Fibroblast of the aortic adventitia (primary cell): Measurements from ENCODE around the gene KNSTRN. TPM values are rescaled to one million over a fixed set of nuclear protein-coding genes. Genes with fewer than 3 reads are reported as not detected.

Experiments used
- DNase-seq: peaks from one replicate; pipeline ENCODE4 v3.0.0-alpha.2; 2010; ENCODE audit warnings: low read depth
- H3K4me3 ChIP-seq: 2 replicates; pipeline ENCODE4 v1.5.1; 2011; ENCODE audit warnings: low read depth, mild to moderate bottlenecking, control low read depth, low read length, moderate library complexity
- CTCF ChIP-seq: IDR thresholded peaks from 2 replicates; pipeline ENCODE4 v1.5.1; 2011; ENCODE audit warnings: mild to moderate bottlenecking, low read length, control low read depth, inconsistent platforms; ENCODE audit not compliant: insufficient read depth
- total RNA-seq: library from RNA; depleted of rRNA; stranded (reverse); fragments of >200 nt; gene quantifications from 2 replicates; pipeline ENCODE4 v1.2.3, GENCODE V29; 2012; ENCODE audit warnings: low replicate concordance

Gene KNSTRN
- total RNA-seq, 1 donor = 44.1 TPM

DNA sequence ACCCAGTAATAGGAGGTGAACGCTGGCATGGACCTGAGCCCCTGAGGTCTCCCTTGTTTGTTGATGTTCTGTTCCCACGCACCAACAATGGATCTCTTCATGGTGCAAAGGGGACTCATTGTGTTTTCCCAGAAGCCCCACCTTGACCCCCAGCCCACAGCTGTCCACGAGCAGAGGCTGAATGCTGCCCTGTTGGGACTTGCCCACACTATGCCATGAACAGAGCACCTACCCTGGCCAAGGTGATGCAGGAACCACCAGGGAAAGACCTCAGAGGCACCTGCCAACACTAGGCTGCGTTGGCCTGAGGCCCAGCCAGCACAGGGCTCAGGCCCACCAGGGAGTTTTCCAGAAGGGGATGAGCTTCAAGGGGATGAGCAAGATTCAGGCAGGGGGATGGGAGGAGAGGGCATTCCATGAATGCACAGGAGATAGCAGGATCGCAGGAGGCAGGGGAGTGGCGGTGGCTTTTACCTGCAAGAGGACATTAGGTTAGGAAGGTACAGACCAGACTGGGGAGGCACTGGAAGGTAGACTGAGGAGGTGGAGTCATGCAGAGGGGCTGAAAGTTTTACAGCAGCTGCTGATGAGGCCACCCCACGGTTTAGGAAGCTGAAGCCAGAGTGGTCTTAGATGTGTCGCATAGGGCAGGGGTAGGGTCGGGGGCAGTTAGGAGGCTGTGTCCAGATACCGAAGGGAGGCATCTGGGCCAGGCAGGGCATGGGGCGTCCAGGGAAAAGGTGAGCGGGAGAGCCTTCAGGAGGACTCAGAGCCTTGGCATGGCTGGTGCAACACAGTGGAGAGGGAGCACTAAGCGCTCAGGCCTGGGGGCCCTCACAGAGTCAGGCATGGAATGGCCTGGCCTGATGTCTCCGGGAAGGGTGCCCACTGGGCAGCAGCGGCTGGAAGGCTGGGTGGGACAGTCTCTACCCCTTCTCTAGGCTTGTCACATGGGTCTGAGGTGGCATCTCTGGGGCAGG, 35.7 kb upstream of the KNSTRN start:
- no peak for DNase-seq
- H3K4me3 ChIP-seq = no peak overlapping the region
- TF ChIP-seq CTCF = no peak

DNA sequence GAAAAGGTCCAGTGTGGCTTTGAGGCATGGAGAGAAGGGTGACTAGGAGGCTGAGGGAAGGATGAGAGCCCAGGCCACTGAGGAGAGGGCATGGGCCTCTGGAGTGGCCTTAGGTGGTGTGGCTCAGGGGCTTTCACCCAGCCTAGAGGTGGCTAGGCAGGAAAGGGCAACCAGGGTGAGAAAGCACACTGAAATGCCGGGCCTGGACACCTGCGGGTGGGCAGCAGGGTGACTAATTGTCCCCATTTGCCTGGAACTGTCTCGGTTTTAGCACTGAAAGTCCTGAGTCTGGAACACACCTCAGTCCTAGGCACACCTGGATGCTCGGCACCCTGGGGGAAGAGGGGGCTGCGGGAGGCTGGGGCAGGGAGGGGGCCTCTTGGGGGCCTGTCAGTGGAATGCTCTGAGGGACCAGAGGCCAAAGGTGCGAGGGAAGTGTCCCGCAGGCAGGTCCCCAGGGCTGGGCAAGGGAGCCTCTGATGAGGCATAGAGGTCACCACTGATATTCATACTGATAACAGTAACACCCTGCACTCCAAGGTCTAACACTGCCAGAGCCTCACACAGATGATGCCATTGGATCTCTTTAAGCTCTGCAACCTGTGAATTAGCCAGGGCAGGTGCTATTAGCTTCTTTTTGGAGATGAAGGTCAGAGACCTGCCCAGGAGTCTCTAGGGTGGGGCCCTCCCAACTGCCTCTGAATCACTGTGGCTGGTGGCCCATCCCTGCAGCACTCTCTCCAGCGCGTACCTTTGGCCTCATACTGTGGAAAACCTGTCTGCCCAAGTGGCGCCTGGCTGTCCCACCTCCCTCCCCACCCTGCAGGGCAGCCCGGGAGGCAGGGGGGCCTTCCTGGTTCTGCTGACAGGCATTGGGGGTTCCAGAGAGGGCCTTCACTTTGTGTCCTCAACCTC, 34.7 kb upstream of the KNSTRN start:
- no peak for DNase-seq
- no peak overlapping the region for H3K4me3 ChIP-seq
- TF ChIP-seq CTCF = no peak

DNA sequence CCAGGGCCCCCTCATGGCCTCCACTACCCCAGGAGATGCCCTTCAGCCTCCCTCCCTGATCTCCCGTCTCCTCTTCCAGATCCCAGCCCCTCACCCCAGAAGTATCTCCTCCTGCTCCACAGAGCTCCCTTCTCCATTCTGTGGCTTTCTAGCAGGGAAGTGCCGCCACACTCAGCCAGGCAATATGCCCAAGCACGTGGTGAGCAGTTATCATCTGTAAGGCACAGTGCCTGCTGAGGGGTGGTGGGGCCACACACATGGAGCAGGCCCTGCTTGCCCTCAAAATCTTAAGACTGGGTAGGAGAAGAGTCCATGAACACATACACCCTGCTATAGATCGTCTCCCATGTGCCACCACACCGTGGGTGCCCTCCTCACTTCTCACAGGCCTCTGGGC, 34.0 kb upstream of the KNSTRN start:
- no peak for DNase-seq
- H3K4me3 ChIP-seq = no peak overlapping the region
- TF ChIP-seq CTCF = no peak

- no peak for TF ChIP-seq CTCF
- no peak for DNase-seq
- H3K4me3 ChIP-seq = no peak overlapping the region
Measured at GRCh38 chr15:40349163-40349562, 33.4 kb upstream of the KNSTRN start.

DNA sequence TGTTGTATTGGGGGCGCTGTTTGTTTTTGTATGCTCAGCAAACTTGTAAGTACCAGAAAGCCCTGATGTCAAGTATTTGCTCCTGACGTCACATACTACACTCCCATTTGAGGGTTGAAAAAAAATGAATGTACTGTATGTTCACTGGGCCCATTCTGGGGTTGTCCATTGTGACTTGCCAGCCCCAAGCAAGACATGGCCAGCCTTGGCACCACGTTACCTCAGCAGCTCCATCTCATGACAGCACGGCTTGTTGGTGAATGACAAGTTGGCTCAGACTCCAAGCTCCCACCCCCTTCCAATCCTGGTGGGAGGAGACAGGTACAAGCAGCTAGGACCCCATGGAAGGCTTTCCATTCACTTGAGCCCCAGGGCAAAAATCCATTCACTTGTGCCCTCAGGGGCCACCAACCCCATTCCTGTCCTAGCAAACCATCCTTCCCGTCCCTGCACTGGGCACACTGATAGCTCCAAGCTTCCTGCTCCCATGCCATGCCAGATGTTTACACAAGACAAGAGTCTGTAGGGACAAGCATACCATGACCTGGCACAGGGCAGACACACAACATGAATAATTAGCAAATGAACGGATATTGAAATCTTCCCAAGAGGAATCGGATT, 30.1 kb upstream of the KNSTRN start:
- H3K4me3 ChIP-seq = no peak overlapping the region
- no peak for DNase-seq
- TF ChIP-seq CTCF = no peak

- no peak for TF ChIP-seq CTCF
- no peak for DNase-seq
- no peak overlapping the region for H3K4me3 ChIP-seq
Measured at GRCh38 chr15:40353697-40354096, 28.8 kb upstream of the KNSTRN start.
